Activated T-cell treated with anti-CD3 and anti-CD28 coated beads, Interleukin-2, amount 50 U/mL, for 4 hours (primary cell): ENCODE measurements around the gene TFR2. TPM values are rescaled to one million over a fixed set of nuclear protein-coding genes. Genes with fewer than 3 reads are reported as not detected.

Experiments used
- ATAC-seq, 2 donors: fragments of 200-7000 bp; cut with Tn5 transposase; one replicate each; pipeline ENCODE4 v1.10.0; 2021
- DNase-seq: peaks from one replicate; pipeline ENCODE4 v3.0.0-alpha.2; 2020
- H3K27me3 Mint-ChIP-seq: one replicate; pipeline ENCODE4 v1.8.0; 2021; ENCODE audit warnings: low read depth, mixed read lengths
- H3K36me3 Mint-ChIP-seq: one replicate; pipeline ENCODE4 v1.8.0; 2022; ENCODE audit warnings: mixed read lengths; ENCODE audit not compliant: insufficient read depth
- H3K4me1 Mint-ChIP-seq: one replicate; pipeline ENCODE4 v1.8.0; 2021; ENCODE audit warnings: low read depth, mixed read lengths
- H3K4me3 Mint-ChIP-seq: one replicate; pipeline ENCODE4 v1.8.0; 2021; ENCODE audit warnings: mild to moderate bottlenecking, moderate library complexity, mixed read lengths
- H3K9me3 Mint-ChIP-seq: one replicate; pipeline ENCODE4 v1.8.0; 2021; ENCODE audit warnings: mixed read lengths
- total RNA-seq, 3 donors: library from RNA; stranded (reverse); gene quantifications; one replicate each; pipeline ENCODE4 v1.2.1, GENCODE V29; 2021

The TFR2 gene
- total RNA-seq, 3 donors from 2014 or later, result 11.8 to 16.1 (median 15.4) TPM

DNA sequence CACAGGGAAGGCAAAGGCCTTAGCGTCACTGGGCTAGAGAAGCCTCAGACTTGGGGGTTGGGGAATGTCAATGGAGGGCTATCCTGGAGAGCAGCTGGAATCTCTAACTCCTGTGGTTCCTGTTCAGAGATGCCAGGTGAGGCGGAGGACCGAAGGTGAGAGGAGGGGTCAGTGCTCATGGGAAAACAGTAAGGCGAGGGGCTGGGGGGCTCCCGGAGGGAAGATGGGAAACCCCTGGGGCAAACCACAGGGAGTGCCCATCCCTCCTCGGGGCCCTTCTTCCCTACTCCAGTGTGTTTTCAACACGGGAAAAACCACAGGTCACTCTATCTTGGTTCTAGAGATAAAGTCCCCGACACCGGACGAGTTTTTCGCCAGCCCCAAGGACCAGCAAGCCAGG is 58.7 kb downstream of the TFR2 start:
- Mint-ChIP-seq H3K4me3 (peak overlapping the region; percentile 33), H3K4me1 (peaks cover 39% of the 10 kb centered on the region), H3K9me3 (no peaks in the 10 kb centered on the region), H3K36me3 (peaks cover 6% of the 10 kb centered on the region), H3K27me3 (no peaks in the 10 kb centered on the region)
- DNase-seq (no peak), ATAC-seq (no peak)

DNA sequence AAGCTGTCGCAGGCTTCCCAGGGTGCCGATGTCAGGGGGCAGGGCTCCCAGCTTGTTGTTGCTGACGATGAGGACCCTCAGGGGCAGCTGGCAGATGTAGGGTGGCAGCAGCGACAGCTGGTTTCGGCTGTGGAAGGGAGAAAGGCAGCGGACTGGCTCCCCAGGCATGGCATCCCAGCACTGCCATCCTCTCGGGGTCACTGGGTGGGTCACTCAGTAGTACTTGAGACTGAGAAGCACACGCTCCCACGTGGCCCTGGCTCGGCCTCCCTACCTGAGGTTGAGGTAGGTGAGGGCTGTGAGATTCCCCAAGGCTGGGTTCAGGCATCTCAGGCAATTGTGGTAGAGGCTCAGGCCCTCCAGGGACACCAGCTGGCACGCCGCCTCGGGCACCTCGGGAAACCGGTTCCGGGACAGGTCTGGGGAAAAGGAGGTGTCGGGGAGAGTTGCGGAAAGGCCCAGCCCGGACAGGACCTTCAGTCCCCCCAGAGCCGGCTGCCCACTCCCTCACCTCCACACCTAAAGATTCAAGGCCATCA is 59.2 kb downstream of the TFR2 start:
- peaks cover 6% of the 10 kb centered on the region for H3K36me3 Mint-ChIP-seq
- no peaks in the 10 kb centered on the region for H3K27me3 Mint-ChIP-seq
- ATAC-seq, result no peak
- H3K4me1 Mint-ChIP-seq, result peaks cover 39% of the 10 kb centered on the region
- no peak for DNase-seq
- no peaks in the 10 kb centered on the region for H3K9me3 Mint-ChIP-seq
- peak overlapping the region; percentile 33 for H3K4me3 Mint-ChIP-seq

DNA sequence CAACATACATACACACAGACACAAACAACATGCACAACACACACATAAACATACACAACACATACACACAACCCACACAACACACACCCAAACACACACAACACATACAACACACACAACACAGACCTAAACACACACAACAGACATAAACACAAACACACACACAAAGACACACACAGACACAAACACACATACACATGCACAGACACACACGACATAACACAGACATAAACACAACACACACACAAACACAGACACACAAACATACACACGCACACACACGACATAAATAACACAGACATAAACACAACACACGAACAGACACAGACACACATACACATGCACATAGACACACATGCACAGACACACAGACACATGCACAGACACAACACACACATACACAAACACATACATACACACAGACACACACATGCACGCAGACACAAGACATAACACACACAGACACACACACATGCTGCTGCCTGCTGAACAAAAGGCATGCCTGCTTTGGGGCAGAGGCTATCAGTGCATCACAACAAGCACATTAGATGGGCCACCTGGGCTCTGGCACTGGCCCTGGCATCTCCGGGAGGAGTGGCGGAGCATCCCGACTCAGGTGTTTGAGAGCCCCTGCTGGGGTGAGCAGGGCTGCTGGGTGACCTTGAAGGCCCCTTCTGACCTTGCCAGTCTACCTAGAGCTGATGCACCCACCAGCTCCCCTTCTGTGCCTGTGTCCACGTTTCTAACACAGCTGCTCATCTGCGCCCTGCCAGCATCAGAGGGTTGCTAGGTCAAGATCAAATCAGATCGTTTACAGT is 60.7 kb downstream of the TFR2 start:
- Mint-ChIP-seq H3K9me3 (no peaks in the 10 kb centered on the region), H3K36me3 (peaks cover 10% of the 10 kb centered on the region), H3K4me1 (peaks cover 34% of the 10 kb centered on the region), H3K4me3 (no peak overlapping the region), H3K27me3 (no peaks in the 10 kb centered on the region)
- DNase-seq, result no peak
- ATAC-seq, result no peak

DNA sequence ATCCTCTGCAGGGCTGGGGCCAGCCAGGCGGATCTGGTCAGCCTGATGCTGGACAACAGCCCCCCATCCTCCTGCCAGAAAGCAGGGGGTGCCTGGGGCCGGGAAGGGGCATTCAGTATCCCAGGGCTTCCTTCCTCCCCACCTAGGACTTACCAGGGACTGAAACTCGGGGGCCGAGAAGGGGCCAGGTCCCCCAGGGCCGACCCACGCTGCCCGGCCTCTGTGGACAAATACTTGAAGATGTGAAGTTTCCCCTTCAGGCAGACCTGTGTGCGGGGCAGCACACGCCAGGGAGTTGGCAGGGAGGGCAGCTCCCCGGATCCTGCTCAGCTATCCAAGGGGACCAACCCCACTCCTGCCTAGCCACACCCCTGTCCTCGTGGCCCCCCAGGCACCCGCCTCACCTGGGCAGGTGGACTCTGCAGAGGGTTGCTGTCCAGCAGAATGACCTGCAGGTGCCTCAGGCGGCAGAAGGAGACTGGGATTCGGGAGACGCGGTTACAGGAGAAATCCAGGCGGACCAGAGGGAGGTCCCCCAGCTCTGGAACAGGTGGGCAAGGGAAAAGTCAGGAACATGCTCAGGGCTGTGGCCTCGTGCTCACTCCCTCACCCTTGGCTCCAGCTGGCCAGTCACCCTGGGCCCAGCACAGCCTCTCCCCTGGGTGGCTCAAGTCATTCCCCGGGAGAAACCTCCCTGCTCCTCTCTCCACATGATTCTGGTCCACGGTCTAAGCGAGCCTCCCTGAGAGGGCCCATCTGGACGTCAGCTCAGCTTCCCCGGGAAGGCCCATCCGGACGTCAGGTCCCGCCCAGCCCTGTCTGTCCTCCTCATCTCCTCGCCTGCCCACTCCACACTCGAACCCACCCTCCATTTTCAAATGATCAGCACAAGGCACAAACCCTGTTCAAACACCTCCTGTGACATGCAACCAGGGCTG is 62.8 kb downstream of the TFR2 start:
- ATAC-seq, result no peak
- Mint-ChIP-seq H3K4me1 (peaks cover 17% of the 10 kb centered on the region), H3K36me3 (peaks cover 10% of the 10 kb centered on the region), H3K4me3 (no peak overlapping the region), H3K9me3 (no peaks in the 10 kb centered on the region), H3K27me3 (no peaks in the 10 kb centered on the region)
- no peak for DNase-seq

DNA sequence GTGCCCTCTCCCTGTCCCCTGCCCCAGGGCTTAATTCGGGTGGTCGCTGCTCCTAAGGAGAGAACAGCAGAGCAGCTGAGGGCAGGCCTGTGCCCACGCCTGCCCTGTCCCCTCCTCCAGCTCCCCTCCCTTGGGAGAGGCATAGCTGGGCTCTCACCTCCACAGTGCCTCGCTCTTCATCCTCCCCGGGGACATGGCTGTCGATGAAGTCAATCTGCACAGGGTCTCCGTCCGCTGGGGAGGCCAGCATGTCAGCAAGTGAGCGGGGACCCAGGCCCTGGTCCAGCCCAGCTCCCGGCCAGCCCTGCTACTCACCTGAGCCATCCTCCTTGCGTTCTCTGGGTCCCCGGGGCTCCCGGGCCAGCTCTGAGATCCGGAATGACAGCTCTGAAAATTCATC is 63.8 kb downstream of the TFR2 start:
- Mint-ChIP-seq H3K4me3 (no peak overlapping the region), H3K27me3 (no peaks in the 10 kb centered on the region), H3K36me3 (peaks cover 10% of the 10 kb centered on the region), H3K4me1 (peaks cover 6% of the 10 kb centered on the region), H3K9me3 (no peaks in the 10 kb centered on the region)
- no peak for ATAC-seq
- DNase-seq, result no peak

DNA sequence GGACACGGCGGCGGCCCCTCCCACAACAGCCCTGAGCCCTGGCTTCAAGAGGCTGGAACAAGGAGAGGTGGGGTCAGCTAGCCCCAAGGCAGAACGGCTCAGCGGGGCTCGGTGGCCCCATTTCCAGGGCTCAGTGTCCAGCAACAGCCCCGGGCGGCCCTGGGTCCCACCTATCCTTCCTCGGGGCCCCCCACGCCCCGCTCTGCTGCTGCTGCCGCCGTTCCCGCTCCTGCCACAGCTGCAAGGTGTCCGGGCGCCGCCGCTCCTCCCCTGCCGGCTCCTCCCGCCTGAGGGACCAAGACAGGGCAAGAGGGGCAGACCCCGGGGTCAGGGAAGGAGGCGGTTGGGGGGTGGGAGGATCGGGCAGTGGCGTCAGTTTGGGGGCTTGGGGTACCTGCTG is 64.2 kb downstream of the TFR2 start:
- DNase-seq (no peak), ATAC-seq (no peak)
- Mint-ChIP-seq H3K36me3 (peaks cover 10% of the 10 kb centered on the region), H3K9me3 (no peaks in the 10 kb centered on the region), H3K4me1 (peaks cover 3% of the 10 kb centered on the region), H3K4me3 (no peak overlapping the region), H3K27me3 (no peaks in the 10 kb centered on the region)

GRCh38 chr7:100576384-100576993 is 64.9 kb downstream of the TFR2 start:
- H3K4me3 Mint-ChIP-seq, result no peak overlapping the region
- DNase-seq (no peak), ATAC-seq (no peak)
- peaks cover 10% of the 10 kb centered on the region for H3K36me3 Mint-ChIP-seq
- H3K9me3 Mint-ChIP-seq, result no peaks in the 10 kb centered on the region
- H3K27me3 Mint-ChIP-seq, result no peaks in the 10 kb centered on the region
- H3K4me1 Mint-ChIP-seq, result peaks cover 5% of the 10 kb centered on the region

DNA sequence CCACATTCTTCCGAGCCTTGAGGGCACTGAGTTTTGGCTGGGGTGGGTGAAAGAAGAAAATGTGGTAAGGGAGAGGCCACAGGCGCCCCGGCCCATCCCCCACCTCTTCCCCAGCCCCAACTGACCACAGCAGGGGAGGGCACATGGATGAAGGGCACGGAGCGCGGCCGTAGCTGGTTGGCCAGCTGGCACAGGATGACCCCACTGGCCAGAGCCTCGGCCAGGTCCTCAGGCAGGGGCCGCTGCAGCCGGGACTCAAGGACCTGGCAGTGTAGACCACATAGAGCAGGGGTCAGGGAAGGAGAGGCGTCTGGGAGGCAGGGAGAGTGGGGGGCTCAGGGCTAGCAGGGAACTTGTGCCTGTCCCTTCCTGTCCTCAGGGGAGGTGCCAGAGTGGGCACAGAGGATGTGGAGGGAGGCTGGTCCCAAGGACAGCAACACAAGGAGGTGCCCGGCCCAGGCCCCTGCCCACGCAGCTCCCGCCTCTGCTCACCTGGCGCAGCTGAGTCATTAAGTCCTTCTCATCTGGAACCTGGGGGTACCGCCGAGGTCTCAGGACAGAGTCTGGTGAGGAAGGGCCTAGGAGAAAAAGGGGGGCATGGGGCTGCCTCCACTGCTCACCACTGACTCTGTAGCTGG is 65.5 kb downstream of the TFR2 start:
- ATAC-seq (no peak), DNase-seq (no peak)
- H3K4me1 Mint-ChIP-seq, result peaks cover 5% of the 10 kb centered on the region
- H3K27me3 Mint-ChIP-seq, result no peaks in the 10 kb centered on the region
- H3K9me3 Mint-ChIP-seq, result no peaks in the 10 kb centered on the region
- no peak overlapping the region for H3K4me3 Mint-ChIP-seq
- peaks cover 7% of the 10 kb centered on the region for H3K36me3 Mint-ChIP-seq

DNA sequence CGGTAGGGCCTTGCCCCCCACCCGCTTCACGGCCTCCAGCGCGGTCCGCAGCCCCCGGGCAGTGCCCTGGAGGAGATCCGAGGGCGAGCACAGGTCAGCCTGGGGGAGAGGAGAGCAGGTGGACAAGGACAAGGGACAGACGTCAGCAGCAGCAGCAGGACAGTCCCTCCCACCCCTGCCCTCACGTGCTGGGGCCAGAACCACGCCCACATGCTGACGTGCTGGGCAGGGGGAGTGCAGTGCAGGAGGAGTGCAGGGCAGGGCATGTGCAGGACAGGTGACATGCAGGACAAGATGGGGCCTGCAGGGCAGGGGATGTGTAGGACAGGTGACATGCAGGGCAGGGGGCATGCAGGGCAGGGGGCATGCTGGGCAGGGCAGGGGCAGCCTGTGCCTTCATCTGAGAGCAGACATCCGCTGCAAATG is 66.1 kb downstream of the TFR2 start:
- ATAC-seq (no peak), DNase-seq (no peak)
- Mint-ChIP-seq H3K36me3 (peaks cover 7% of the 10 kb centered on the region), H3K4me1 (peaks cover 7% of the 10 kb centered on the region), H3K27me3 (no peaks in the 10 kb centered on the region), H3K4me3 (no peak overlapping the region), H3K9me3 (no peaks in the 10 kb centered on the region)

DNA sequence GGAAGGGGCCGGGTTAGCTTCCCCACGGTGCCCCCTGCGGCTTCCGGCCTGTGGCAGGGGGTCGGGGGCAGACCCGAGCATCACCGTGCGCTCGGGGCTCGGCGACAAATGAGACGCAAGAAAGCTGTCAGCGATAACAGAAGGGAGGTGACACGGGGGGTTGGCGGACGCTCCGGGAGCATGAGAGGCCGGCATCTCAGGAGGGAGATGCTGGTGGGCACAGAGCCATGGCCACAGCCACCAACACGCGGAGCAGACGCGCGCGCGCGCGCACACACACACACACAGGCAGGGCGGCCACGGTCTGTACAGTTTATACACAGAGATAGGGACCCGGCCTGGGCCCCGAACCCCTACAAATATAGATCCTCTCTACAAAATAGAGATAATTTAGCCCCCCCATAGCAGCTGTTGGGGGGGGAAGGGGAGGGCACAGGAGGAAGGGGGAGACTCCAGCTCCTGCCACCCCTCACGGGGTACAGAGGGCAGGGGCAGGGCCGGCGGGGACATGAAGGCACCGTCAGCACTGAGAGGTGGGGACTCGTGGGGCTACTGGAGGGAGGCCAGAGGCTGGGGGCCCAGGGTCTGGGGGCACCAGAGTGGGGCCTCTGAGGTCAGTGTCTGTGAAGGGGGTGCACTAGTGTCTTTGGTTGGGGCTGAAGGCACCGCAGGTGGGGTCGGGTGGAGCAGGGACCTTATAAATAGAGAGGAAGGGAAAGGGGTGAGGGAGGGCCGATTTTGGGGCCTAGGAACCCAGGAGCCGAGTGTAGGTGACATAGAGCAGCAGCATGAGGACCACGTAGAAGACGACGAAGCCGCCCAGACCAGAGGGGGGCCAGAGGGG is 66.8 kb downstream of the TFR2 start:
- Mint-ChIP-seq H3K9me3 (no peaks in the 10 kb centered on the region), H3K4me1 (peaks cover 7% of the 10 kb centered on the region), H3K4me3 (no peak overlapping the region), H3K36me3 (peaks cover 7% of the 10 kb centered on the region), H3K27me3 (no peaks in the 10 kb centered on the region)
- ATAC-seq (no peak), DNase-seq (no peak)

DNA sequence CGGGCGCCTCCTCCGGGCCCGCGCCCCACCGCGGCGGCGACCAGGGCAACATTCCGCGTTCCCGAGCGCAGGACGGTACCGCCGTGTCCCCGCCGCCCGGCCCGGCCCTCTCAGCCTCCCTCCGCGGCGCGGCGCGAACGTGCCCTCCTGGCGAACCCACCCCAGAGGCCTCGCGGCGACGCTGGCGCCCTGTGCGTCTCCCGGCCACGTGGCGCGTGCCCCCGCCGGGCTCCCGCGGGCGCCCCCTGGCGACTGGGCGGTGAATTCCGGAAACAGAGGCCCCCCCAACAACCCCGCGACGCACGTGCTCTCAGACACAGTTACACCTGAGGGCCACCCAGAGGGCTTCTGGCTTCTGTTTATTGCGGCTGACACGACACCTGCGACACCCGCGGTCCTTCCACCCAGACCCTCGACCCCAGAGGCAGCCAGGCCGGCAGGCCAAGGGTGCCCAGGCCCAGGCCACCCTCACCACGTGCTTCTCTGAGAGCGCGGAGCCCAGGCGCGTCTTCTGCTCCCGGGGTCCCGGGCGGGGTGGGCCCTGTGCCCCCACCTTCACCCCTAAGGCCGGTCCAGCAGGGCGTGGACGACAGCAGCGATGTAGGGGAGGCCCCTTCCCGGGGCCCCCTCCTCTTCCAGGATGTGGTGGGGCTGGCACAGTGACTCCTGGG is 67.5 kb downstream of the TFR2 start, which contains the start of gene SAP25:
Gene SAP25, minus strand, starts transcription at position 210 of the 671 bp plus-strand sequence. Its CDS starts 158 bp downstream, at position 52.
- Mint-ChIP-seq H3K27me3 (no peaks in the 10 kb centered on the region), H3K9me3 (no peaks in the 10 kb centered on the region), H3K36me3 (peaks cover 5% of the 10 kb centered on the region), H3K4me3 (no peak within 1 kb of the TSS), H3K4me1 (peaks cover 14% of the 10 kb centered on the region)
- ATAC-seq (no peak), DNase-seq (no peak)

DNA sequence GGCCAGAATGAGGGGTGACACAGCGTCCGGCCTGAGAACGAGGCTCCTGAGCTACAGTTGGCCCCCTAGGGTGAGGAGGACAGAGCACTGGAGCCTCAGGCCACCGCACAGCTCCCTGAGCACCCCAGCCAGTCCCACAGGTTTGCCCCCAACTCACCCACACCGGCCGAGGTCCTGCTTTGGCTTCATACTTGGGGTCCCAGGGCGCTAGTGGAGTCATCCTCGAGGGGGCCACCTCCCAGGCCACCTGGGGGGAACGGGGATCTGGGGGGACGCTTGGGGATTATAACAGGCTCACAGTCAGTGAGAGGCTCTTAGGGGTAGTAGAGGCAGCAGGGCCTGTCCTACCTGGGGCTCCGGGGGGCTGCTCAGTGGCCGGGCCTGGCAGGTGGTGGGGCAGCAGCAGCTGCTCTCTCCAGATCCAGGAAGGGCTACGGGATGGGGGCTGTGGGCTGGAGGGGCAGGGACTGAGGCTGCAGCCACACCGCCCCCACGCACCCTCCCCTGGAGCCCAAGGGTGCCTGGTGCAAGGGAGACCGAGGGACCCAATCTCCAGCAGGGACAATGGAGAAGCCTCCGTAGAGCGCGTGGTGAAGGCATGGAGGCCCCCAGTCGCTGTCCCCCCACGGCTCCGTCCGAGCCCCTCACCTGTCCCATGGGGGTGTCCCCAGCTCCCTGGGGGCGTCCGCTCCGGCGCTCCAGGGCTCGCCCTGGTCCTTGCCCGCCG is 68.2 kb downstream of the TFR2 start:
- DNase-seq, result no peak

More for the DNA sequence above, 68.2 kb downstream of the TFR2 start:
- ATAC-seq, result no peak
- peaks cover 3% of the 10 kb centered on the region for H3K36me3 Mint-ChIP-seq
- no peak overlapping the region for H3K4me3 Mint-ChIP-seq
- H3K27me3 Mint-ChIP-seq, result no peaks in the 10 kb centered on the region
- H3K4me1 Mint-ChIP-seq, result peaks cover 19% of the 10 kb centered on the region
- no peaks in the 10 kb centered on the region for H3K9me3 Mint-ChIP-seq
